Stimulated activated CD4-positive, alpha-beta T cell treated with anti-CD3 and anti-CD28 coated beads, TNF-alpha, amount 100 ng/mL, for 48 hours (primary cell): ENCODE results near the gene NAV2.
A peak's percentile ranks its signal among the peaks of the same experiment; 100 is the strongest.

Experiments
- DNase-seq, 3 donors: peaks; one replicate each; pipeline ENCODE4 v3.0.0-alpha.2; 2020; ENCODE audit warnings: low read depth in 3 of 3

NAV2 gene

DNA sequence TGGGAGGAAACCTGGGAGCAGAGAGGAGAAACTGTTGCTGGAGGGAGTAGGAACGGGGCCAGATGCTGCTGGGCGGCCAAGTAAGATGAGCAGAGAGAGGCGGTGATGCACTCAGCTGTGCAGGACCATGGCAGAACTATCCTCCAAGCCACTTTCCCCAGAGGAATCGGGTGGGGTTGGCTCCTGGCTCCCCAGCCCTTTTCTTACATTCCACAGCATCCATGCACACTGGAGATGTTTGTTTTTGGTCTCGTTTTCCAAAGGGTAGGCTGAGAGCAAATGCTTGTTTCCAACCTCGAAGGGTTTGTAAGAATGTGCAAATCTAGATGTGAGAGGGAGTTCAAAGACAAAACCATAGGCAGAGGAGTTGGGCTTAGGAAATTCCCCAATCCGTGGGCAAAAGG lies 374.5 kb downstream of the NAV2 start:
- no peak for DNase-seq

GRCh38 chr11:20088397-20089225 lies 376.0 kb downstream of the NAV2 start:
- DNase-seq: no peak

DNA sequence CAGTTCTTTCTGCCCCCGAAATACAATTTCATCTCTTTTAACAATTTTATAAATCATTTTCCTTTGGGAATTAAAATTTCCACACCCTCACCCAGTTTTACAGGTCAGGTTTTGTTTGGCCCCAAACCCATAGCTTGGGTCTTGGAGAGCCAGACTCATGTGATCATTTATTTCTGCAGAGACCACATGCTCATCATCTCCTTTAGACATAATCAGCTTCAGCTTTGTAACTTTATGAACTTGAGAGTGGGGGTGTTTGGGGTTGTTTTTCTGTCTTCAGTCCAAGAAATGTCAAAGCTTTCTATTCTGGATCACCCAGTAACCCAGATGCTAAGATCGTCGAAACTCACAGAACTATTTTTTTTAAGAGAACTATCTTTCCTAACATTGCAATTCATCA lies 376.7 kb downstream of the NAV2 start:
- DNase-seq: no peak

DNA sequence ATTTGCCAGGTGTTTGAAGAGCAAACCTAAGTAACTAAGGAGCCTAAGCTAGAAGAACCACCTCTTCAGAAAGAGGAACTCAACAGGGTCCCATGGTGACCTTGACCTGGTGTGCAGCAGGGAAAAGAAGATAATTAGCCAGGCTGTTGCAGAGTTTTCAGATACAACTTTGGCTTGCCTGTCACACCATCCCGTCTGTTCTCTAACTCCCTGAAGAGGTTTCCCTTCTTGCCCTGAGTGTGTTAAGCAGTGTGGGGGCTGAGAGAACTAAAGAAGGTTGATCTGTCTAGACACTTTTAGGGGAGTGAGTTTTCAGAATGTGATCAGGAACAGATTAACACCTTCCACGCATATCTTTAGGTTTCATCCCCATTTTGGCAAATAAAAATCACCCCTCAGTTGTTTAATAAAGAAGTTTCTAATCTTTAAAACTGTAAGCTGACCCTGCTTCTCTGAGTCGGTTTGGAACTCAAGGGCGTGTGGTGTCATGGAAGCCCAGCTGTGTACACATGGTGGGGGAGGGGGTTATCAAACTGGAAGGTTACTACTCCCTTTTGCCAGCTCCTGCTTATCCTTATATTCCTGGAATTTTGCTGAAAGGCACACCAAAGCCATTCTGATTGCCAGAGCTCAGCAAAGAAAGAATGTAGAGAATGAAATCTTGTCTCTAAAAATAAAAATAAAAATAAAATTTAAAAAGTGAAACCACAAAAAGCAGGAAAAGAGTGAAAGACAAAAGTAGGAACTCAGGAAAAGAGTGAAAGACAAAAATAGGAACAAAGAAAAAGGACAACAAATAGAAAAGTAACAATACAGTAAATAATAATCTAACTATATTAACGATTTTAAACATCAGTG lies 377.4 kb downstream of the NAV2 start:
- no peak for DNase-seq

- DNase-seq: no peak
Measured at GRCh38 chr11:20090654-20091374, 378.2 kb downstream of the NAV2 start.

- DNase-seq: no peak
Measured at GRCh38 chr11:20093775-20094174, 381.1 kb downstream of the NAV2 start.

DNA sequence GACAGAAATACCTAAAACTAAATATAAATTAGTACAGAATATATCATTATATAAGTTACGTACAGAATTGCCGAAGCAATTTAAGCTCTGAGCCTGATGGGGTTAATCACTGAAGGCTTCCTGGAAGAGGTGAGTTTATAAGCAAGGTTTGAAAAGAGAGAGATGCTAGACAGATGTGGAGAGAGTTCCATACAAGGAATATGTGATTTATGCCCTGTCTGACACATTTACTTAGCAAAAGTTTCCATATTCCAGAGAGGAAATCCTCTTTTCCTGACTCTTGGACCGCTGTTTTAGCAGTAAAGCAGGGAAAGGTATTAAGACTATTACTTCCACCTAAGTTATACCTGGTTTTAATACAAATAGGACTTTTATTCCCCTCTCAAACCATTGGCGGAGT lies 382.6 kb downstream of the NAV2 start:
- no peak for DNase-seq

- DNase-seq: no peak
Measured at GRCh38 chr11:20097319-20098221, 384.9 kb downstream of the NAV2 start.

GRCh38 chr11:20099527-20099926 lies 386.9 kb downstream of the NAV2 start:
- no peak for DNase-seq

DNA sequence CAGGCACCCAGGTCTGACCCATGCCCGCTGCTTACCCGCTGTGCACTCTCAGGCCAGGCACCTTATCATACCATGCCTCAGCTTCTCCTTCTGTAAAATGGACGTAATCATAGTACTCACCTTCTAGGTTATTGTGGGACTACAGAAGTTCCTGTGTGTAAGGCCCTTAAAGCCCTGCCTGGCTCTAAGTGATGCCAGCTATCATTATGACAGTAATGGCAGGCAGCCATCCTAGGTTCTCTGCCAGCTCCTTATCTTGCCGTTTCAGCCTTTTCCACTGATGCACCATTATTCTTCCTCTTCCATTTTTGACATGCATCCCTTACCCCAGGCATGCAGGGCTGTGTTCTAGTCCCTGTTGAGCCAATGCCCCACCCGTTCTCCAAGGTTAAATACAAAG lies 389.8 kb downstream of the NAV2 start:
- DNase-seq: no peak

DNA sequence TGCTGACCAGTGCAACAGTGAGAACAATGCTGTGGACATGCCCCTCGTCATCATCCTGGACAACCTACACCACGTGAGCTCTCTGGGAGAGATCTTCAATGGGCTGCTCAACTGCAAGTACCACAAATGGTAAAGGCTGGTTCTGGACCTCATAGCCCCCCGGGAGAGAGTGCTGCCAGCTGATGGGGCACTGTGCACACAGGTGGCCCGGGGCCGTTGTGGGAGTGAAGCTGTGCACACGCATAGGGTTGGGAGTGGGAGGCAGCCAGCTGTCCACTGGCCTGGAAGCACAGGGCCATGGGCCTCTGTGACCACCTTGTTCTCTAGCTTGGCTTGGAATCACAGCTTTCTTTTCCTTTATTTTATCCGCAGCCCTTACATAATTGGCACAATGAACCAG lies 390.6 kb downstream of the NAV2 start:
- DNase-seq: no peak

DNA sequence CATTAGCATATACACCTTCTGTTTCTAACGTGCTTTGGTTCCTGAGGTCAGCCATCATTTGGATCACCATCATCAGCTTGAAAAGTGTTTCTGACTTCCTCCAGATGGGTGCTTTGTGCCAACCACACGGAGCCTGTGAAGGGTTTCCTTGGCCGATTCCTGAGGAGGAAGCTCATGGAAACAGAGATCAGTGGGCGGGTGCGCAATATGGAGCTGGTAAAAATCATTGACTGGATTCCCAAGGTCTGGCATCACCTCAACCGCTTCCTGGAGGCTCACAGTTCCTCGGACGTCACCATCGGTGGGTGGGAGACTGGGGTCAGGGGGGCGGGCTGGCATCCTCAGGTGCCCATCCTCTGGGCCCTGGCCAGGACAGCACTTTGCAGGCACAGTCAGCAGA lies 392.8 kb downstream of the NAV2 start:
- no peak for DNase-seq

DNA sequence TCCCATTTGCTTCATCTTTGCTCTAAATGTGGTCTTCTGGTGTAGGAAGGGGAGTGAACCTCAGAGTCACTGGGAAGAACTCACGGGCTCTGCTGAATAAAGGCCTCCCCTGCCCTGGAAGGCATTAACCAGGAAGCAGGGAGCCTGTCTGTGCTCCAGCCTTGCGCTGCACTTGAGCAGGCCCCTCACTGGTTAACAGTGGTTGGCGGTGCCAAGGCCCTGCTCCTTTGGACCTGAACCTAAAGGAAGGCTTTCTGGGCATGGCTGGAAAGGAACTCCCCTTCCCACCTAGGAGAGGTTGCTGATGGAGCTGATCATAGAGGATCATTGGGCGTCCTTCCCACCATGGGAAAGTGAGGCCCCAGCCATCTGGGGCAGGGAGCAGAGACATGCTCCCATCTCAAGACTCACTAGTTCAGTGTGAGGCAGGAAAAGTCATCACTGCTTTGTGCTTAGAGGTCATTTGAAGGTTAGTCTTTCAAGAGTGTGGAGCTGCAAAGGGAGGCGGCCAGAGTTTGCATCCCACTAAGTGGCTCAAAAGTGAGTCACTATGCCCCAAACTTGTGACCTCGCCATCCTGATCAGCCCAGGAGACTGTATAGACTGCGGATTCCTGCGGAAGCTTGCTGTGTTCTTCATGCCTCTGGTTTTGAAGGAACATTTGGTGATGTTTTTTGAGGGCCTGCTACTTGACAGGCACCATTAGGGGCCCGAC lies 397.3 kb downstream of the NAV2 start:
- no peak for DNase-seq

DNA sequence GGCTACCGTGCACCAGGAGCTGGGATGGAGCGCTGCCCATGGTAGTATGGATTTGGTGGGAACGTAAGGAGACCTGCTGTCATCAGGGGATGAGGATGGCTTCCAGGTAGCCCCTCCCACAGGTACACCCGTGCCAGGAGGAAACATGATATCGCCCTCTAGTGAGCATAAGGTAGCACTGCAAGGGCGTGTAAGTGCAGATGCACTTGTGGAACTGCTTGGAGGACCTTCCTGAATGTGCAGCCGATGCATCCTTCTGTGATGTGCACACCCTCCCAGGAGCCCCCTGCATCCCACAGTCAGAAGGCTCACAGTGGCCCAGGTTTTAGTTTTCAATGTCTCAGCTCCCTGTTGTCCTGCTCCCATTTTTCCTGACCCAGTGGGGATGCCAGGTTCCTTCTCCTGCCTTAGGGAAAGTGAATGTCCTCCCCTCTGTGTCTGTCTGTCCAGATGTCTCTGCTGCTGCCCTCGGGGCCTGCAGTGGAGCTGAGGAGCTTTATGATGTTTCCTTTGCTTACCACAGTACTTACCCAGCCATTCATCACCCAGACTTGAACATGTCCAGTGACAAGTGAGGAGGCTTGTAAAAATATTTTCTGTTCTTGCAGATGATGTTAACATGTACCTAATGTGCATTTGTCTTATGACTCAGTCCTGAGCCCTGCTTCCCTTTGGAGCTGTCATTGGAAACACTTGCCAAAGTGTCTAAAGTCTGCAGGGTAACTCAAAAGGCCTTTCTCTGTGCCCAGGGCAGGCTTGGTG lies 398.5 kb downstream of the NAV2 start:
- DNase-seq: peak; percentile 20 to 30 (median 23)

GRCh38 chr11:20111871-20112270 lies 399.2 kb downstream of the NAV2 start:
- no peak for DNase-seq

- no peak for DNase-seq
Measured at GRCh38 chr11:20112291-20113148, 399.9 kb downstream of the NAV2 start.

DNA sequence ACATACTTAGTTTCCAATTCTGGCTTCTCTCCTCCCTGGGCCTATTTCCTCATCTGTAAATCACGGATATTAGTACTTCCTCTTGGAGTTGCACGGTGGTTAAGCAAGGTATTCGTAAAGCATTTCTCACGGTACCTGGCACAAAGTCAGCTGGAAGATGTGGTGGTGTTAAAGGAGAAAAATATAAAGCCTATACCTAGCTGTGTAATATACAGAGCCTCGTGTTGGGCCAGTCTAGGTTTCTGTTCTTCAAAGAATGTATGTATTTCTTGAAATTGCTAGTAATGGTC lies 400.5 kb downstream of the NAV2 start:
- no peak for DNase-seq

GRCh38 chr11:20114588-20114987 lies 402.0 kb downstream of the NAV2 start:
- no peak for DNase-seq

DNA sequence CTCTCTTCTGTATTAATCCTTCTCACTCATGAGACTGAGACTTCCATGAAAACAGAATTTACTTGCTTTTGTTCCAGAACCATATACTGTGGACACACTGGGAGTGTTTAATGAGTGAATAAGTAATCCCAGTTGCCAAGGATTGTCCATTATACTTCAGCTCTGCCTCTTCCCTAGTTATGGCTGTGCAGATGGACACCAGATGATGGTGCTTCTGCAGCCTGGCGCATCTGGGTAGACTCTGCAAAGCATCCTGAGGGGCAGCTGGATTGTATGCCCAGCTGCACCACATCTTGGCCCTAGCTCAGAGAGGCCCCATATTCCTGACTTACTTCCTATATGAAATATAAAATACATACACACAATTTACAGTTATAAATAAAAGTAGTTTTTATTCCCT lies 404.2 kb downstream of the NAV2 start:
- no peak for DNase-seq
